Fibroblast of peridontal ligament (primary cell): ENCODE data around the gene DGCR2.
A peak's percentile ranks its signal among the peaks of the same experiment; 100 is the strongest.
"Not testable (repeated sequence)": the region's sequence is repeated elsewhere in the genome, so short reads cannot be mapped to it uniquely, and the experiment has no call there.

Experiments
- DNase-seq: peaks from one replicate; pipeline ENCODE4 v3.0.0-alpha.2; 2010; ENCODE audit errors: extremely low read depth

DGCR2 gene, protein sequence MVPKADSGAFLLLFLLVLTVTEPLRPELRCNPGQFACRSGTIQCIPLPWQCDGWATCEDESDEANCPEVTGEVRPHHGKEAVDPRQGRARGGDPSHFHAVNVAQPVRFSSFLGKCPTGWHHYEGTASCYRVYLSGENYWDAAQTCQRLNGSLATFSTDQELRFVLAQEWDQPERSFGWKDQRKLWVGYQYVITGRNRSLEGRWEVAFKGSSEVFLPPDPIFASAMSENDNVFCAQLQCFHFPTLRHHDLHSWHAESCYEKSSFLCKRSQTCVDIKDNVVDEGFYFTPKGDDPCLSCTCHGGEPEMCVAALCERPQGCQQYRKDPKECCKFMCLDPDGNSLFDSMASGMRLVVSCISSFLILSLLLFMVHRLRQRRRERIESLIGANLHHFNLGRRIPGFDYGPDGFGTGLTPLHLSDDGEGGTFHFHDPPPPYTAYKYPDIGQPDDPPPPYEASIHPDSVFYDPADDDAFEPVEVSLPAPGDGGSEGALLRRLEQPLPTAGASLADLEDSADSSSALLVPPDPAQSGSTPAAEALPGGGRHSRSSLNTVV

GRCh38 chr22:19122143-19122751, at the start of gene DGCR2:
DGCR2 (minus strand) TSS chr22:19122412; CDS start chr22:19122206, 206 bp downstream.
- peak; percentile 92 for DNase-seq

DNA sequence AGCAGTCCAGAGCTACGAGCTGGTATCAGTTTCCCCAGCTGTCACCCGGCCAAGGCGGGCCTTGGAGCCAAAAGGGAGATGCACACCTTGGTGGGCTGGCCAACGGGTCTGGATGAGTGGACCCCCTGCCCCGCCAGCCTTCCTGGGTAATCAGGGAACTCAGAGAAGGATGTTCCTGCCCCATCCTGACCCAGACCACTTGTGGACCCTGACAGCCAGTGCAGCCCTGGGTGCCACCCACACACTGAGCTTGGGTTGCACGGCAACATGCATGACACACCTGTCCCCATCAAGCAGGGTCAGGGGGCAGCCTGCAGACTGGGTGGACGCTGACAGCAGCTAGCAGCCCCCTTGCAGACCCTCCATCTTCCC, 47.7 kb upstream of the DGCR2 start:
- no peak for DNase-seq

DNA sequence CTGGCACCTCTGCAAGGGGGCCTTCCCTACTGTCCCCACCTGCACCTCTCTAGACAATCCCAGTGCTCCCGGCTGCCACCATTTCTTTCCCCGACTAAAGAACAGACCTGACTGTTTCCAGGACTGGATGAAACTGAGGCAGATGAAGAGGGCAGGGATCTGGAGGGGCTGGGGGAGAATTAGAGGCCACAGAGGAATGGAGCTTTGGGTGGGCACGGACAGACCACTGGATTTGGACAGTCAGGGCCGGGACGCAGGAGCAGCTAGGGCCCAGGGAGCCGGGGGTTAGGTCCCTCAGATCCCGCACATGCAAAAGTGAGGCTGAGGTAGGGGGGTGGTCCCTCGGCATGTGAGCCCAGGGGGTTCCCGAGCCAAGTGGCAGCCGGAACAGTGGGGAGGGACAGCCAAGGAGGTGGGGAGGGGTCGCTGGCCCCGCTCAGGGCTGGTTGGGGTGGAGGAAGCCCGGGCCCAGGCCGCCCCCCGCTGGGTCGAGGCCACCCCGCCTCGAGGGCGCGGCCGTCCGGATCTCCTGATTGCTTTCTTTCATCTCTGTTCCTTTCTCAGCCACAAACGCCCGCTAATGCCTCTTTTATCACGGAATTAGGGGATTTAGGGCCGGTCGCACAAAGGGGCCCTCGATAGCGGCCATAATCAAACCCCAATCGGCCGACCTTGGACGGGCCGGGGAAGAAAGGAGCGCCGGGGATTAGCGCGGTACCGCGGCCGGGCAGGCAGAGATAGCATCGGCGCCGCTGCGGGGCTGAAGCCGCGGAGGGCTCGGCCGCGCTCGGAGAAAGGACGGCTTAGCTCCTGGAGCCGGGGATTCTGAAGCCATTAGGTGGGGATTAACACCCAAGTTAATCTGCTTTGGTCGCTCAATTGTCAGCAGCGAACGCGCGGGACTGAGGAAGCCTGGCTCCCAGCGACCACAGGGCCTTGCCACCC, 47.1 kb upstream of the DGCR2 start:
- DNase-seq, result no peak

GRCh38 chr22:19168088-19168890, 46.1 kb upstream of the DGCR2 start:
- DNase-seq, result no peak

DNA sequence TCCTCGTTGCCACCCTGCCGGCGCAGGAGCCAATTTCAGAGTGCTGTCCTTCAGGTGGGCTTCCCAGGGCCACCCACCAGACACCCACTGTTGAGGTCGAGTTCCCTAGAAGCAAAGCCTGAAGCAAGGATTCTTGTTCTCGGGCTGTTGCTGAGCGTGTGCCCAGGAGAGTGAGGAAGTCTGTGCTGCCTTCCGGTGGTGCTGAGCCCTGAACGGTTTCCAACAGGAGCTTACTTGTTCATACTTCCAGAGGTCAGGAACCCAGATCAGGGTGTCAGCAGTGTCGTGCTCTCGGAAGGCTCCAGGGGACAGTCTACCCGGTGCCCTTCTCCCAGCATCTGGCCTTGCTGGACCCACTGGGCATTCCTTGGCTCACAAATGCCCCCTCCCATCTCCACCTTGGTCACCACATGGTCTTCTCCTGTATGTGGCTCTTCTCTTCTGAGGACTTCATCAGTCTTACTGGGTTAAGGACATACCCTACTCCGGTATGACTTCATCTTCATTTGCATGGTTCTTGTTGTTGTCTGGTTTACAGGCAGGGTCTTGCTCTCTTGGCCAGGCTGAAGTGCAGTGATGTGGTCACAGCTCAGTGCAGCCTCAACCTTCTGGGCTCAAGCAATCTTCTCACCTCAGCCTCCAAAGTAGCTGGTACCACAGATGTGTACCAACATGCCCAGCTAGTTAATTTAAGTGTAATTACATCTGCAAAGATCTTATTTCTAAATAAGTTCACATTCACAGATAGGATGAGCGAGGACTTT, 45.1 kb upstream of the DGCR2 start:
- DNase-seq, result no peak

DNA sequence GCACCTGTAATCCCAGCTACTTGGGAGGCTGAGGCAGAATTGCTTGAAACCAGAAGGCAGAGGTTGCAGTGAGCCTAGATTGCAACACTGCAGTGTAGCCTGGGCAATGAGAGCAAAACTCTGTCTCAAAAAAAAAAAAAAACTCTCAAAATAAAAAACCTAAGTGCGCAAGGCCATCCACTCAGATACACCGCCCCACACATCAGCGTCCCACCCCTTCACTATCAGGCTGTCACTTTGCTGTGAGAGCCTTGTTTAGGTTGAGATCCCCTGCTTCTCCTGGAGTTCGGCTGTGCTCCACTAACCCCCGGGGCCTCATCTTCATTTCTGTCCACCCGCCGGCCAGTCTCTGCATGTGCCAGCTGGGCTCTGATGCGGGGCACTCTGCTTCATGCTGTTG, 44.2 kb upstream of the DGCR2 start:
- no peak for DNase-seq

- DNase-seq, result no peak
These were observed 42.2 kb upstream of the DGCR2 start for GRCh38 chr22:19164425-19164824.

DNA sequence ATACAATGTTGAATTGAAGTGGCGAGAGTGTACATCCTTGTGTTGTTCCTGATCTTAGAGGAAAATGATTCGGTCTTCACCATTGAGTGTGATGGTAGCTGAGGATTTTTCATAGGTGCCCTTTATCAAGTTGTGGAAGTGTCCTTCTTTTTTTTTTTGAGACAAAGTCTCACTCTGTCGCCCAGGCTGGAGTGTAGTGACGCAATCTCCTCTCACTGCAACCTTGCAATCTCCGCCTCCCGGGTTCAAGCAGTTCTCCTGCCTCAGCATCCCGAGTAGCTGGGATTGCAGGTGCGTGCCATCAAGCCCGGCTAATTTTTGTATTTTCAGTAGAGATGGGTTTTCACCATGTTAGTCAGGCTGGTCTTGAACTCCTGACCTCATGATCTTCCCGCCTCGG, 36.4 kb upstream of the DGCR2 start:
- DNase-seq, result not testable (repeated sequence)

GRCh38 chr22:19156109-19156508, 33.9 kb upstream of the DGCR2 start:
- DNase-seq, result not testable (repeated sequence)

GRCh38 chr22:19152942-19153883, 31.0 kb upstream of the DGCR2 start:
- no peak for DNase-seq

DNA sequence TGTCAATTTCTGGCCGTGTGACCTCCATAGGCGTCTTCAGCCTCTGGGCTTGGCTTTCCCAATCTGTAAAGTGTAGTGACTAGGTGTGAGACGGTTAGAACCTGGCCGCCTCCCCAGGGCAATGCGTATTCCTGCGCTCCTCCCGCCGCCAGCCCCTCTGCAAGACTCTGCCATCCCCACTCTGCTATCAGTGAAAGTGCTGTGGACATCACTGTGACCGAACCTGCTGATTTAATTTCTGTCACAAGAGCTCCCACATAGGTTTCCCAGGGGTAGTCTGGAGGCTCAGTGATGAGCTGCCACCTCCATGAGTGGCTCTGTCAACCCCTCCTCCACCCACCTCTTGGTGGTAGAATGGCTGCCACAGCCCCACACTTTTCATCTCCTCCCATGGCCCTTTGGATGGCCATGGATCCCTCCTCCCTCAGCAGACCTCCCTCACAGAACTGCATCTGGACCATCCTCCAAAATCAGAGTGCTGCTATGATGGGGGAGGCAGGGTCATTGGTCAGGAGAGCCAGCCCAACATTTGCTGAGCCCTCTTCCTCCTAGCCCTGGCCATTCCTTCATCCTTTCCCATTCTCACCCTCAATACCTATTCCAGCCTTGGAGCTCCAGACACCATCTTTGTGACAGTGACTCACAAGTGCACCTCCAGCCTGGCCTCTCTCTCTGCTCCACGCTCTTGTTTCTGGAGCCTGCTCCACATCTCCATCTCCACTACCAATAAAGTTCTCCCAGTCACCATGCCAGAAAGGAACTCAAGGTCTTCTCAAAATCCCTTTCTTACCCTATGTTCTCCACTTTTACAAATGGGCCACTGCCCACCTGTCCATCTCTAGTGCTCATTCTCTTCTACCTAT, 29.3 kb upstream of the DGCR2 start:
- DNase-seq, result no peak

GRCh38 chr22:19150482-19151328, 28.5 kb upstream of the DGCR2 start:
- no peak for DNase-seq

DNA sequence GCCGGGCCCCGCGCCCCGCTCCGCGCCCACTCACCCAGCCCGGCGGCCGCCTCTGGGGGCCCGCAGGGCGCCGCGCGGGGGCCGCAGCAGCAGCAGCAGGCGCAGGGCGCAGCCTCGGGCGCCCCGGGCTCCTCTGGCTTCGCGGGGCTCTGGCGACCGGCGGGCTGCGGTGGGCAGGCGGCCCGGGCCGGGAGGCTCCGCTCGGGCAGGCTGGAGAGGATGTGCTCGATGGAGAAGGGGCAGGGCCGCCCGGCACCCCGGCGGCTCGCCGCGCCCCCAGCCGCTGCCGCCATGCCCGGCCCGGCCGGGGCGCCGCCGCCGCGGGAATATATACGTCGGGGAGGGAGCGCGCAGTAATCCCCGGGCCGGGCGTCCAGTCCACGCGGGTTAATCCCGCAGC, 27.8 kb upstream of the DGCR2 start, which contains the start of gene GSC2:
Gene GSC2, minus strand, starts transcription at position 302 of the 400 bp plus-strand sequence. Its CDS starts 9 bp downstream, at position 293.
- no peak for DNase-seq

GRCh38 chr22:19149047-19149883, 27.1 kb upstream of the DGCR2 start:
- DNase-seq, result no peak

DNA sequence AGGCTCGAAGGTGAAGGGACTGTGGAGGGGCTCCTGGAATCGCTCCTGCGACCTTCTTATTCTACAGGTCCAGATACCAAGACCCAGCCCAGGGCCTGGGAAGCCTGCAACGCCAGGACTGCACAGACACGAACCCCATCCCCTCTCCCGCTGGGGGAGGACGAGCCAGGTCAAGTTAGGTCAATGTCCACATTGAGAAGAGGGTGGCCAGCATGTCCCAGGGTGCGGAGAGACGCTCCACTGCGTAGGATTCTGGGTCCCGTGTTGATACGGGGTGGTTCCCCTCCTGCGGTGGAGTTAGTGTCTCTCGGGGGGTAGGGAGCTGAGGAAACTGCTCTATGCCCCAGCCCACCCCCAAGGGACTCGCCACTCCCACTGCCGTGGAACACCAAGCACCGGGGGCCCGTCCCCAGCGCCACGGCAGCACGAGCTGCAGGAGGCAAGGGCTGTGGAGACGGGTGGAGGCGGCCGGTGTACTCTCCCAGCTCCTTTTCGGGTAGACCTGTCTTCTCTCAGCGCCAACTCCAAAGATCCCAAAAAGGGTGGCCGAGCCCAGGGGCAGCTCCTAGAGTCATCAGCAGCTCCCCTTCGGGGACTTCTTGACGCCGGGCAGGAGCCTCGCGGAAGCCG, 26.3 kb upstream of the DGCR2 start:
- DNase-seq, result no peak
